ENCODE data around the gene ZHX3.

DNA sequence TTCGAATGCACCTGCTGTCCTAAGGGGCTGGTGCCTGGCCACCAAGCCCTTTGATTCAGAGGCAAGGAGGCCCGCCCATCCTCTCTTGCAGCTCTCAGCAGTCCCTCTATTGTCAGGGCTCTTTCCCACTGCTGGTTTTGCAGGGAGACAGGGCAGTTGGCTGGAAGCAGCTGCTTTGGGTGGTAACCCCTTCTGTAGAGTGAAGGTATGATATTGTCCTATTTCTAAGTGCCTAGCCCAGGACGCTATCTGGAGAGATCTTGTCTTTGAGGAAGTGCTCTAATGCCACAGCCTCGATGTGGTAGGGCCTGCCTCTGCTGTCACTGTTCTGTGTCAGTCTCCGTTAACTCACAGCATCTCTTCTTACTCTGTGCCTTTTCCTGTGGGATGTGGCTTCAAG, 174.6 kb downstream of the ZHX3 start:
- TF ChIP-seq, protein P1, sequence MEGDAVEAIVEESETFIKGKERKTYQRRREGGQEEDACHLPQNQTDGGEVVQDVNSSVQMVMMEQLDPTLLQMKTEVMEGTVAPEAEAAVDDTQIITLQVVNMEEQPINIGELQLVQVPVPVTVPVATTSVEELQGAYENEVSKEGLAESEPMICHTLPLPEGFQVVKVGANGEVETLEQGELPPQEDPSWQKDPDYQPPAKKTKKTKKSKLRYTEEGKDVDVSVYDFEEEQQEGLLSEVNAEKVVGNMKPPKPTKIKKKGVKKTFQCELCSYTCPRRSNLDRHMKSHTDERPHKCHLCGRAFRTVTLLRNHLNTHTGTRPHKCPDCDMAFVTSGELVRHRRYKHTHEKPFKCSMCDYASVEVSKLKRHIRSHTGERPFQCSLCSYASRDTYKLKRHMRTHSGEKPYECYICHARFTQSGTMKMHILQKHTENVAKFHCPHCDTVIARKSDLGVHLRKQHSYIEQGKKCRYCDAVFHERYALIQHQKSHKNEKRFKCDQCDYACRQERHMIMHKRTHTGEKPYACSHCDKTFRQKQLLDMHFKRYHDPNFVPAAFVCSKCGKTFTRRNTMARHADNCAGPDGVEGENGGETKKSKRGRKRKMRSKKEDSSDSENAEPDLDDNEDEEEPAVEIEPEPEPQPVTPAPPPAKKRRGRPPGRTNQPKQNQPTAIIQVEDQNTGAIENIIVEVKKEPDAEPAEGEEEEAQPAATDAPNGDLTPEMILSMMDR (IDR thresholded peaks at IDR 0.05) = no peak
- no peak for TF ChIP-seq EZH2 (IDR thresholded peaks at IDR 0.05; ENCODE audit: borderline replicate concordance, insufficient read depth, low read depth, low read length, poor library complexity, severe bottlenecking)

Measured in B cell (primary cell).